ENCODE results near the gene KRT80.

The KRT80 gene

GRCh38 chr12:52156757-52157565, 34.9 kb downstream of the KRT80 start:
- H3K36me3 ChIP-seq (ENCODE audit: control insufficient read depth in 1 of 2, insufficient read depth in 2 of 2, low read length in 2 of 2) = no peaks in the 10 kb centered on the region

DNA sequence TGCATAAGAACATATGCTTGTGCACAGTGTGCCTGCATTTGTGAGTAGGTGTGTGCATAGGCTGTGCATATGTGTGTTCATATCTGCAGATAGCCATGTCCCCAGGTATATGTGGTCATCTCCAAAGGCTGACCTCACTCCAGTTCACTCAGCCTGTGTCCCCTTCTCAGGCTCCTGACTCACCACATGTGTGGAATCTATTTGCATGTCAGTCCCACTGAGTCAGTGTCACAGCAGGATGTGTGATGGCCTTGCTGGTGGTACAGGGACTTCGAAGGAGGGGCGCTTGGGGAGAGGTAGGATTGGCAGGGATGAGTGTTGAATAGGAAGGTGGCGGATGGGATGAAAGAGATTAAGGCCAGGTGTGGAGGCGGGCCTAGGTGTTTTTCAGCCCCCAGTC, 35.5 kb downstream of the KRT80 start:
- Histone ChIP-seq H3K4me3 (ENCODE audit: low read depth in 1 of 2, low read length in 2 of 2) (no peak overlapping the region), H3K27me3 (ENCODE audit: low read depth, low read length) (no peaks in the 10 kb centered on the region), H3K4me1 (ENCODE audit: control insufficient read depth in 1 of 2, insufficient read depth in 2 of 2, low read length in 2 of 2) (peaks cover 6 to 9% of the 10 kb centered on the region in 2 donors), H3K36me3 (ENCODE audit: control insufficient read depth in 1 of 2, insufficient read depth in 2 of 2, low read length in 2 of 2) (no peaks in the 10 kb centered on the region), H3K27ac (ENCODE audit: low read length) (no peak overlapping the region), H3K9me3 (ENCODE audit: control insufficient read depth in 1 of 2, low read length in 2 of 2) (no peaks in the 10 kb centered on the region)

More at GRCh38 chr12:52156757-52157565, 34.9 kb downstream of the KRT80 start:
- Histone ChIP-seq H3K9me3 (ENCODE audit: control insufficient read depth in 1 of 2, low read length in 2 of 2) (no peaks in the 10 kb centered on the region), H3K27me3 (ENCODE audit: low read depth, low read length) (no peaks in the 10 kb centered on the region), H3K4me1 (ENCODE audit: control insufficient read depth in 1 of 2, insufficient read depth in 2 of 2, low read length in 2 of 2) (peaks cover 5 to 6% of the 10 kb centered on the region in 2 donors), H3K27ac (ENCODE audit: low read length) (no peak overlapping the region), H3K4me3 (ENCODE audit: low read depth in 1 of 2, low read length in 2 of 2) (no peak overlapping the region)

GRCh38 chr12:52155048-52155868, 36.6 kb downstream of the KRT80 start:
- H3K27ac ChIP-seq (ENCODE audit: low read length) = no peak overlapping the region

DNA sequence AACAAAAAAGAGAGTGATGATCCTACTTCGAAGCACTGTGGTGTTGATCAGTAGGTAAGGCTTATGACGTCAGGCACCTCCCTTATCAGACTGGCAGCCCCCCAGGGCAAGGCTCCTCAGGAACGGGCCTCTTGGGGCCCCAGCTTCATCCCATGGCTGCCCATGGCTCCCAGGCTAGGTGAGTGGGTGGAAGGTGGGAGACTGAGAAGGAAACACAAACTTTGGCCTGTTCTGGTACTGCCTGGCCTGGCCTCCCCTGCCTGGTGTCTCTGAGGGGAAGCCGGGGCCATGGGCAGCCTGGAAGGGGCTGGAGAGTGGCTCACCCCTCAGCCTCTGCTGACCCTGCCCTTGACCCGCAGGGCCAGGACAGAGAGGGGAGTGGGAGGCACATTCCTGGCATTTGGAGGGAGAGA, 38.9 kb downstream of the KRT80 start:
- Histone ChIP-seq H3K9me3 (ENCODE audit: control insufficient read depth in 1 of 2, low read length in 2 of 2) (no peaks in the 10 kb centered on the region), H3K4me1 (ENCODE audit: control insufficient read depth in 1 of 2, insufficient read depth in 2 of 2, low read length in 2 of 2) (peaks cover 9% of the 10 kb centered on the region in 2 donors), H3K27ac (ENCODE audit: low read length) (no peak overlapping the region)

More at GRCh38 chr12:52155048-52155868, 36.6 kb downstream of the KRT80 start:
- Histone ChIP-seq H3K4me3 (ENCODE audit: low read depth in 1 of 2, low read length in 2 of 2) (no peak overlapping the region), H3K4me1 (ENCODE audit: control insufficient read depth in 1 of 2, insufficient read depth in 2 of 2, low read length in 2 of 2) (peaks cover 6 to 9% of the 10 kb centered on the region in 2 donors), H3K27me3 (ENCODE audit: low read depth, low read length) (no peaks in the 10 kb centered on the region), H3K9me3 (ENCODE audit: control insufficient read depth in 1 of 2, low read length in 2 of 2) (no peaks in the 10 kb centered on the region), H3K36me3 (ENCODE audit: control insufficient read depth in 1 of 2, insufficient read depth in 2 of 2, low read length in 2 of 2) (no peaks in the 10 kb centered on the region)

DNA sequence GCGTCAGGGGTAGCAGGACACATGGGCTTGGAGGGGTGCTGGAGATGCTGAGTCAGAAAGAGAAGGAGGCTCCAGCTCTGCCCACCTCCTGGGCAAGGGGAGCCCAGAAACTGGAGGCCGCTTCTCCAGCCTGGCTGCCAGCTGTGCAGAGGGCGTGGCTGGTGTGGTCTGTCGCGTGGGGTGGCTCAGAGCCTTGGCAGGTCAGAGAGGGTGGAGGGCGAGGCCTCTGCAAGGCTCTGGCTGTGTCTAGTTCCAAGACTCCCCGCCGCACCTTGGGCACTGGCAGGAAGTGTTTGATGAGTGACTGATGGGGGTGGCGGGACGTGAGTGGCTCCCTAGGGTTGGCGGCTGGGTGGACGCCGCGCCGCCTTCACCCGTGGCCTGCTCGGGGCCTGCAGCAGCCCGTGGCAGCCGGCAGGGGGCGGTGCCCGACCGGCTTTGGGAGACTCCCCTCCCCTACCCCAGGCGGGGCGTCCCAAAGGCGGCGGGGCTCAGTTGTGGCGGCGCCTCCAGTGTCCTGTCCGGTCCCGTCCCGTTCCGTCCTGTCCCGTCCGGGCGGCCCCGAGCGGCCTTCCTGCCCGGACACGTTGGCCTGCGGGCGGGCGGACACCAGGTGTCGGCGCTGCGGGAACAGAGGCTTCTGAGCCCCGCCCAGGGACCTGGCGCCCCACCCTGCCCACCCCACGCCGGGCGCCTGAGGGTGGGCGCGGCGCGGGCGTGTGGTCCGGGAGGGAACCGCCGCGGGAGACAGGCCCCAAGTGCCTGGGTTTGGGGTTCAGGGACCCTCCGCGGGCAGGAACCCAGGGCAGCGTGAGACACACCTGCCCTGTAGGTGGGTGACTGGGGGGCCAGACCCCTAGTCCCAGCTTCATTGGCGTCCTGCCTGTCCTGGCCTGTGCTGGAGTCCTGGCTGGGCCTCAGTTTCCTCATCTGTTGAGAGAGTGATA, 39.7 kb downstream of the KRT80 start:
- Histone ChIP-seq H3K27me3 (ENCODE audit: low read depth, low read length) (no peaks in the 10 kb centered on the region), H3K4me3 (ENCODE audit: low read depth in 1 of 2, low read length in 2 of 2) (peak overlapping the region in 1 of 2 donors; percentile 39), H3K27ac (ENCODE audit: low read length) (no peak overlapping the region)

More for the DNA sequence above, 38.9 kb downstream of the KRT80 start:
- Histone ChIP-seq H3K4me3 (ENCODE audit: low read depth in 1 of 2, low read length in 2 of 2) (no peak overlapping the region), H3K36me3 (ENCODE audit: control insufficient read depth in 1 of 2, insufficient read depth in 2 of 2, low read length in 2 of 2) (no peaks in the 10 kb centered on the region), H3K27me3 (ENCODE audit: low read depth, low read length) (no peaks in the 10 kb centered on the region)

DNA sequence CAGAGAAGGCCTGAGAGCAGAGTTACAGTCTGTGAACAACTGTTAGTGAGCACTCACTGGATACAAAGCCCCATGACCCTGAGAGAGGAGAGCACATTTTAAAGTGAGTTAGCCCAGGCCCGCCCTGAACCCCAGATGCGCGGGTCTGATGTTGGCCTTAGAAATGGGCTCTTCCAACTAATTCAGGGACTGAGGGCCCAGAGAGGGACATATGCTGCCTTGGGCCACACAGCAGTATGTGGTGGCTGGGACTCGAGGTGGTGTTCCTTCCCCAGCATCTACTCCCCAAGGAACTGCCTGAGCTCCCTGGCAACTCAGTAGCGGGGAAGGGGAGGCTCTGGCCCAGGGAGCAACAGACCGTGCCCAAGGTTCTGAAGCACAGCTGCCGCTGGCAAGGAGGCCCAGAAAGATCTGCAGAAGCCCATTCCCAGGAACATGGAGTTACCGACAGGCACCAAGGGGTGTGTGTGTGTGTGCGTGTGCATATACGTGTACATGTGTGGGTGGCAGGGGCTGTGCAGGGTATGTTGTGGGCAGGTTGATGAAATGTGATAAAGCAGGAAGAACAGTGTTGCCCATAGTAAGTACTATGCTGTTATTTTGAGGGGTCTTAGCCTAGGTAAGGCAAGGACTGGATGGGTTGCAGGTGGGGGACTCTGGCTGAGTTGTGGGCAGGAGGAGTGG, 40.5 kb downstream of the KRT80 start:
- no peaks in the 10 kb centered on the region for H3K9me3 ChIP-seq (ENCODE audit: control insufficient read depth in 1 of 2, low read length in 2 of 2)
- H3K27ac ChIP-seq (ENCODE audit: low read length) = no peak overlapping the region
- no peak overlapping the region for H3K4me3 ChIP-seq (ENCODE audit: low read depth in 1 of 2, low read length in 2 of 2)
- H3K4me1 ChIP-seq (ENCODE audit: control insufficient read depth in 1 of 2, insufficient read depth in 2 of 2, low read length in 2 of 2) = peaks cover 12 to 13% of the 10 kb centered on the region in 2 donors
- no peaks in the 10 kb centered on the region for H3K36me3 ChIP-seq (ENCODE audit: control insufficient read depth in 1 of 2, insufficient read depth in 2 of 2, low read length in 2 of 2)
- no peaks in the 10 kb centered on the region for H3K27me3 ChIP-seq (ENCODE audit: low read depth, low read length)

More for the DNA sequence above, 39.7 kb downstream of the KRT80 start:
- no peaks in the 10 kb centered on the region for H3K36me3 ChIP-seq (ENCODE audit: control insufficient read depth in 1 of 2, insufficient read depth in 2 of 2, low read length in 2 of 2)
- H3K9me3 ChIP-seq (ENCODE audit: control insufficient read depth in 1 of 2, low read length in 2 of 2) = no peaks in the 10 kb centered on the region
- peaks cover 12 to 13% of the 10 kb centered on the region in 2 donors for H3K4me1 ChIP-seq (ENCODE audit: control insufficient read depth in 1 of 2, insufficient read depth in 2 of 2, low read length in 2 of 2)

DNA sequence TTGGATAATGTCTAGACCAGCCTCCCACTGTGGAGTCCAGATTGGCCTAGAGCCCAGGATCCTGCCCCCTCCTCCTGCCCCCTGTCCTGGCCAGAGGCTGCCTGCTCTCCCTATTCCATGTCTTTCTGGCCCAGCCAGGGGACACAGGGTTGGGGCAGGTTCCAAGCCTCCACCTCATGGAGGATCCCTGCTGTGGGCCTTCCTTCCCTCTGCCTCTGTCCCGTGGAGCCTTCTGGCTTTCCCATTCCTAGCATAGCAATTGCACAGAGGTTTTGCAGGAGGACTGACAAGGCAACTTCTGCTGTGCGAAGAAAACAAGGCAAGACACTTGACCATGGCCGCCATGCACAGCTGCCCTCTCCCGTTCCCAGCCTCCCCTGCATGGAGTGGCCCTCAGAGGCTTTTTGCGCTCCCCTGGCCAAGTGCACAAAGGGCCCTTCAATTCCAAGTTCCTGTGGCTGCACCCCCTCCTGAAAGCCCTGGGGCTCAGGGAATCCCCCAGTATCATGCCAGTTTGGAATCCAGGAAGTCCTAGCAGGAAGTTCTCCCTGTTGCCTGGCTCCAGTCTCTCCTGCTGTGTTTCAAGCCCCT, 42.1 kb downstream of the KRT80 start:
- H3K4me1 ChIP-seq (ENCODE audit: control insufficient read depth in 1 of 2, insufficient read depth in 2 of 2, low read length in 2 of 2) = peaks cover 7 to 12% of the 10 kb centered on the region in 2 donors
- no peaks in the 10 kb centered on the region for H3K36me3 ChIP-seq (ENCODE audit: control insufficient read depth in 1 of 2, insufficient read depth in 2 of 2, low read length in 2 of 2)
- peak overlapping the region; percentile 91 for H3K27ac ChIP-seq (ENCODE audit: low read length)
- no peaks in the 10 kb centered on the region for H3K9me3 ChIP-seq (ENCODE audit: control insufficient read depth in 1 of 2, low read length in 2 of 2)
- H3K4me3 ChIP-seq (ENCODE audit: low read depth in 1 of 2, low read length in 2 of 2) = no peak overlapping the region
- no peaks in the 10 kb centered on the region for H3K27me3 ChIP-seq (ENCODE audit: low read depth, low read length)

- no peak overlapping the region for H3K4me3 ChIP-seq (ENCODE audit: low read depth in 1 of 2, low read length in 2 of 2)
- no peaks in the 10 kb centered on the region for H3K36me3 ChIP-seq (ENCODE audit: control insufficient read depth in 1 of 2, insufficient read depth in 2 of 2, low read length in 2 of 2)
- no peaks in the 10 kb centered on the region for H3K27me3 ChIP-seq (ENCODE audit: low read depth, low read length)
- peak overlapping the region; percentile 91 for H3K27ac ChIP-seq (ENCODE audit: low read length)
- peaks cover 7 to 12% of the 10 kb centered on the region in 2 donors for H3K4me1 ChIP-seq (ENCODE audit: control insufficient read depth in 1 of 2, insufficient read depth in 2 of 2, low read length in 2 of 2)
- H3K9me3 ChIP-seq (ENCODE audit: control insufficient read depth in 1 of 2, low read length in 2 of 2) = no peaks in the 10 kb centered on the region
These were observed 42.6 kb downstream of the KRT80 start for GRCh38 chr12:52149182-52149641.

- Histone ChIP-seq H3K36me3 (ENCODE audit: control insufficient read depth in 1 of 2, insufficient read depth in 2 of 2, low read length in 2 of 2) (no peaks in the 10 kb centered on the region), H3K9me3 (ENCODE audit: control insufficient read depth in 1 of 2, low read length in 2 of 2) (no peaks in the 10 kb centered on the region), H3K27me3 (ENCODE audit: low read depth, low read length) (no peaks in the 10 kb centered on the region), H3K4me3 (ENCODE audit: low read depth in 1 of 2, low read length in 2 of 2) (no peak overlapping the region), H3K27ac (ENCODE audit: low read length) (peak overlapping the region; percentile 91), H3K4me1 (ENCODE audit: control insufficient read depth in 1 of 2, insufficient read depth in 2 of 2, low read length in 2 of 2) (peaks cover 7 to 12% of the 10 kb centered on the region in 2 donors)
These were observed 43.2 kb downstream of the KRT80 start for GRCh38 chr12:52148464-52149181.

Measured in muscle layer of duodenum (tissue), 2 donors.